ENCODE results near the gene RAP1GDS1. TPM values are rescaled to one million over a fixed set of nuclear protein-coding genes. Genes with fewer than 3 reads are reported as not detected.

Gene RAP1GDS1, protein sequence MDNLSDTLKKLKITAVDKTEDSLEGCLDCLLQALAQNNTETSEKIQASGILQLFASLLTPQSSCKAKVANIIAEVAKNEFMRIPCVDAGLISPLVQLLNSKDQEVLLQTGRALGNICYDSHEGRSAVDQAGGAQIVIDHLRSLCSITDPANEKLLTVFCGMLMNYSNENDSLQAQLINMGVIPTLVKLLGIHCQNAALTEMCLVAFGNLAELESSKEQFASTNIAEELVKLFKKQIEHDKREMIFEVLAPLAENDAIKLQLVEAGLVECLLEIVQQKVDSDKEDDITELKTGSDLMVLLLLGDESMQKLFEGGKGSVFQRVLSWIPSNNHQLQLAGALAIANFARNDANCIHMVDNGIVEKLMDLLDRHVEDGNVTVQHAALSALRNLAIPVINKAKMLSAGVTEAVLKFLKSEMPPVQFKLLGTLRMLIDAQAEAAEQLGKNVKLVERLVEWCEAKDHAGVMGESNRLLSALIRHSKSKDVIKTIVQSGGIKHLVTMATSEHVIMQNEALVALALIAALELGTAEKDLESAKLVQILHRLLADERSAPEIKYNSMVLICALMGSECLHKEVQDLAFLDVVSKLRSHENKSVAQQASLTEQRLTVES
- 53.3 TPM for polyA plus RNA-seq (2013, experiment 1 of 2; ENCODE audit: insufficient read length)
- 64.0 TPM for polyA plus RNA-seq (2013, experiment 2 of 2; ENCODE audit: insufficient read length)

DNA sequence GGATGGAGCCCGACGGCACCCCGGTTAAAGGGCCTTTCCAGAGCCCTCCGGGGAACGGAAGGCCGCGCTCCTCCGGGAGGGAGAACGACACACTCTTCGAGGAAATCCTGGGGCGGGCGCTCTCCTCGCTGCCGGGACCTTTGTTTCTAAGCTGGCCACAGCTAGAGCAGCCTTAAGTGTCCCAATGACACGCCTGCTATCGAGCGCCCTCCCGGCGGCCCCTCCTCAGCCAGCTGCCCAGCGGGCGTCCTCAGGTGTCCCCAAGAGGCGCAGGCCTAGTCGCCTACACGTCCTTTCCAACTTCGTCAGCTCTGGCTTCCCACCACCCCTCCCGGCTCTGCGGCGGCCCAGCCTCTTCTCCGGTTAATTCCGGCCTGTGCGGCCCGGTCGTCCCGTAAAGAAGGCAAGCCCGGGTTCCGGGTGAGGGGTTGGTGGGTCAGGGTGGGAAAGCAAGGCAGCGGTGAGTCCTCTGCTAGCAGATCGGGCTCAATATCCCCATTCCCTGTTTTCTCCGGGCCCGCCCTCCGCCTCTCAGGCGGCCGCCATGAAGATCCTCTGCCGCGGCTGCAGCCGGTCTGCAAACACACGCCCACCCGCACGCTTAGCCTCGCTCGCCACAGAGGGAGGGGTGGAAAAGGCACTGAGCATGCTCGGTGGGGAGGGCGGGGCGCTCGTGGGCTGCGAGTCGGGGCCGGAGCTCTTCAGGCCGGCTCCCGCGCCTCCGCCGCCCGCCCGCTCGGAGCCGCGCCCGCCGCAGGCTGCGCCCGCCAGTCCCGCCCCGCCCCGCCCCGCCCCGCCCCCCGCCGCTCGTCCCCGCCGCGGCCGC lies at the start of gene RAP1GDS1:
TSS of gene RAP1GDS1 (plus strand) at position 806 of the 826 bp plus-strand sequence. CDS start 182 bp downstream, outside the sequence.
- DNase-seq = peak; percentile 97

DNA sequence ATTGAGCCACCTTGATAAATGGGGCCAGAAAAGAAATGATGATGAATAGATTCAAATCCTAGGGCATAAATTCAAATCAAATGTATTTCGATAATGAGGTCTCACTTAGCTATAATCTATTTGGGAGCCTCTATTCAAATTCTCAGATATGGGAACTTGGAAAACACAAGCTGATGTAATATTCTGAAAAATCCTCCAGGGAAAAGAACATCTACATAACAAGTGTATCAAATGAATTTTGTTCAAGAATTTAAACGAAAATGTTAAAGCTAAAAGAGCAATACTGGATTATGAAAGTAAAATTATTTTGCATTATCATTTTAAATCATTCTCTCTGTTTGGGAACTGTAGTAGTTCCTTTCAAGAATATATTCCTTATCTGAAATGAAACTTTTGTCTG lies 38.9 kb upstream of the RAP1GDS1 start:
- DNase-seq = no peak

DNA sequence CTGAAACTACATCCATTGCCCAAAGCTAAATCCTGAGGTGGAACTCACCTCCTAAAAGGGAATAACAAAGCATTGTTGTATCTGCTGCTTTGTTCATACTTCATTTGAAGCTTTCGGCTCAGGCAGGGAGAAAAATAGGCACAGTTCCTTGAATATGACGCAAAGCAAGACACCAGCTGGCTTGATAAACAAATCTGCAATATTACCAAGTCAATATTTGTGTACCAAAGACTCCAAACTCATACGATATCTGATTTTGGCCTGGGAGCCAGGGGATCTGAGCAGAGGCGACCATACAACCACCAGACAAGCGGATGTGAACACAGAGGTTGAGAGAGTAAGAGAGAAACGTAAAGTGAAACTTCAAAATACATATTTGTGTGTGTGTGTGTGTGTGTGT lies 34.8 kb upstream of the RAP1GDS1 start:
- no peak for DNase-seq

DNA sequence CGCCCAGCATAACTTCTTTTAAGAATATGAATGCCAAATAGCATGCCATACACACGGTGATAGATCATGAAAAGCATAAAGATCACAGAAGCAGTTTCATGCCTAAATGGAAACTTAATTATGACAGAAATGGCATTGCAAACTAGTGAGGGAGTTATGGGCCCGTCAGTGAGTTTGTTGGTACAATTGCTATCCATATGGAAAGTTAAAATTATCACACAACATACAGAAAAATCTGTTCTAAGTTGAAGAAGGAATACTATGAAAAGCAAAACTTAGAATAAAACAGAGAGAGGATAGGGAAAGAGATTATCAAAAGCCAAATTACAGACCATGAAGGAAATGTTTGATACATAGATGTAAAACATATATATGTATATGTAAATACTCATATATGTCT lies 30.2 kb upstream of the RAP1GDS1 start:
- DNase-seq = no peak

DNA sequence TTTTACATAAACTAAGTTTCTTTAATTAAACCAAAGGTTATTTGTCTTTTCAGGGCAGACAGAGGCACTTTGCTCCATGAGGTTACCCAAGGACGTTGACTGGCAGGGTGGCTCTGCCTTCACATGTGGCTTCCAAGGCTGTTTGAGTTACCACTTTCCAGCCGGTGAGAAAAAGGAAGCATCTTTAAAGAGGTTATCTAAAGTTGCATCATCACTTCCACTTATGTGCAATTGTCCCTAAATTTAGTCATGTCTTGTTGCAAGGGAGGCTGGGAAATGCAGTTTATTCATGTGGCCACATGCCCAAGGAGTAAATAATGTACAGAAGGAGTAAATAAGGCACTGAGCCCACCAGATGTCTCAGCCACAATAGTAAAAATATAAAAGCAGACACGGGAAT lies 29.0 kb upstream of the RAP1GDS1 start:
- no peak for DNase-seq

DNA sequence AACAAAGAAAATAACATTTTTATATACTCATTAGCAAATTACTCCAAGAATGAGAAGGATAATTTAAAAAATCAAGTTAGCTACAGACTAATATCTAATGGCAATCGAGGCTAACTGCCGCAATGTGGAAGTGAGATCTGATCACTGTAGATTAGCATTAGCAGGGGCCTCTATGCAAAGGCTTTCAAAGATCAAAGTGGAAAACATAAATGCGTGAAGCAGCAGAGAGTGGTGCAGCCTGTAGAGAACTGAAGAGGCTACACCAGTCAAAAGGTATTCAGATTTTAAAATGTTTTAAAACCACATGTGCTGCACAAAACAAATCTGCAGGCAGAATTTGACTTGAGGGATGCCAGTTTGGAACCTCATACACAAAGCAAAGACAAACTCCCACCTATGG lies 24.0 kb upstream of the RAP1GDS1 start:
- DNase-seq = no peak

DNA sequence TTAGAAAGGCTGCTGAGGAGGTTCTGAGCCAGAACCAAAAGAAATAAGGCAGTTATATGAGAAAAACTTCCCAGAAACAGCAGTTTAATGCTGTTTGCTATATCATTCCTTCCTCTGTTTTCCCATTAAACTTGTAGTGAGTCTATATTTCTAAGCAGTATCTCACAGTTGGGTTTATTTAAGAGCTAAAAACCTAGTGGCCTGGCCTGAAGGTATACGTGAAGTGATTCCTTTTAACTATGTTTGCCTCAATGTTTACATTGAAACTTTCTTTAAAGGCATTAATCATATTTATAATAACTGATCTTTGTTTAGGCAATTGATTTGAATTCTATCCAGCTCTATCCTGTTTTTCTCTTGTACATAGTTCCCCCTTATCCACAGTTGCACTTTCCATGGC lies 19.1 kb upstream of the RAP1GDS1 start:
- DNase-seq = no peak

DNA sequence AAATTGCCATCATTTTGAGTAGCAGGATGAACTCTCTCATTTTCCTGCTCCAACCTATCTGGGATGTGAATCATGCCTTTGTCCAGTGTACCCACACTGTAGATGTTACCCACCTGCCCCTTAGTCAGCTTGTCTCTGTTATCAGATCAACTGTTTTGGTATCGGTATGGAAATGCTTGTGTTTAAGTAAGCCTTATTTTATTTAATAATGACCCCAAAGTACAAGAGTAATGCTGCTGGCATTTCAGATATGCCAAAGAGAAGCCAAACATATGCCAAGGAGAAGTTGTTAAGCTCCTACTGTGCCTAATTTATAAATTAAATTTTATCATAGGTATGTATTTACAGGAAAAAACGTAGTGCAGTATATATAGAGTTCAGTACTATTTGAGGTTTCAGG lies 18.6 kb upstream of the RAP1GDS1 start:
- no peak for DNase-seq

DNA sequence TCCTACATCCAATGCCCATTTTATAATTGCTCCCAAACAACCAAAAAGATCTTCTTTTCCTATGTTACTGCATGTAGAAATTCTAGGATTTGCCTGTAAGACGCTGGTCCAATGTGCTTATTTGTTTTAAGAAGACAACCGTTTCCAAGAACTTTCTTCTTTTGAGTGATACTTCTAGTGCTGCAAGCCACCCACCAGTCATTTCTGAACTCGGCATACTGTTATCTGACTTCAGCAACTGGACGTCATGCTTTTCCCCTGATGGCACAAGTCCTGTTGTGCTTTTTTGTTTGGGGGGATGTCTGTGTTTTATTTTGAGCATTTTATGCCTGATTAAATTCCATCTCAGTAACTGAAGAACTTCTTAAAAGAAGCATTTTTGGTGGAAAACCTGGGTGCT lies 16.0 kb upstream of the RAP1GDS1 start:
- no peak for DNase-seq

DNA sequence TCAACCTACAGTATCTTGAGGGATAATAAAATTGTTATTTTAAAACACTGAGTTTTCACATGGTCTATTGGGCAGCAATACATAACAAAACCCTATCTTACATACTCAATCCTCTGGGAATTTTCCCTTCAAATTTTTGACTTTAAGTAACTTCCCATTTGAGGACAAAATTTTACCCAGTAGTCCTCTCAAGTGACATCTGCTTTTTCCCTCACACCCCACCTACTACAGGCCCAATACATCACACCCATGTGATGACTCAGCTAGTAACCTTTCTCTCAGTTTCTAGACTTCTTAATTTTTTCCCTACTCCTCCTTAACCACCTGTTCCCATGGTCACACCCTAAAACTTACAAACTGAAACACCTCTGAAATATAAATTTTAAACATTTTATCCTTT lies 12.2 kb upstream of the RAP1GDS1 start:
- DNase-seq = no peak

DNA sequence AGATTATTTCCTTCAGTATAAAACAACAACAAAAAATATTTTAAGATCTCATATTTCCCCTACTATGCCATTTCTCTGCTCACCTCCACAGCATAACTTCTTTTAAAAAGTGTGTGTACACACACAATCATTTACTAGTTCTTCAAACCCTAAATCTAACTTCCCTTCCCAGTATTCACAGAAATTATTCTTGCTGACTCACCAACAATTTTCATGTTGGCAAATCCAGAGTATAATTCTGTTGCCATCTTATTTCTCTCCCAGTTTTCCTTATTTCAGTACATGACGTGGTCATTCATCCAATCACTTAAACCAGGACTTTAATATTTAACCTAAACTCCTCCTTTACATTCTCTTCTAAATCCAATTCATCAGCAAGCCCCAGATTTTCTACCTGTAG lies 11.4 kb upstream of the RAP1GDS1 start:
- no peak for DNase-seq

DNA sequence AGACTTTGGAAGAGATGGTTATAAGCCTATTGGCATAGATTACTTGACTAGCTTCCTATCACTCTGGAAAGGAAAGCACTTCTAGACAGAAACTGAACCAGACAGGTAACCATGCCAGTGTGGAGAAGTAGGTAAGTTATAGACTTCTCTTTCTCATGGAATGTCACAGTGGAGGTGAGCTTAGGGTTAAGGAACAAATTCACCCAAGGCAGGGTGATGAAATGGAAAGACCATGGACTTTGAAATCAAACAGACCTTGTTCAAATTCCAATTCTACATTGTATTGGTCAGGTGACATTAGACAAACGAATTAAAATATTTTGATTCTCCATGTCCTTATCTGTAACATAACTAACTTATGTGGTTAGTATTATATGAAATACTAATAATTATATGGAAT lies 7.7 kb upstream of the RAP1GDS1 start:
- no peak for DNase-seq

DNA sequence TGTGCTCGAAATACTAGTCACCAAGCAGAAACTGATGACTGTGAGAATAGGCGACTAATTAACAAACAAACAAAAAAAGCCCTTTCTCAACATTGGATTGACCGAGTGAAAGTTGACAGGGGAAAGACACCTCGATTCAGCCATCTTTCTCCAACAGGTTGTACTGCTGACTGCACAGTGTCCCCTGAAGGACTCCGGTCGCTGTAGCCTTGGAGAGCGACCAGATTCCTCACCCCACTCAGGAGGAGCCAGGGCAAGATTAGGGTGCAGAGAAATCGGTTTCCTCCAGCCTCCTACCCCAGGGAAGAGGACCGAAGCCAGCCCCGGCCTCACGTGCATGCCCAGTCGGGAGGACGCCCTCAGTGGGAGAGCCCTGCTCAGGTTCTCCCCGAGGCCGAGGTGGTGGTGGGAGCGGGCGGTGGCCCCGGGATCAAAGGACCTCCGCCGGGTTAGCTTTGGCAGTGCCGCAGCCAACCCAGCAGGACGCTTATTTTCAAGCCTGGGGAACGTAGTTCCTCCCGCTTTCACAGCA lies 1.1 kb upstream of the RAP1GDS1 start:
- DNase-seq = no peak

DNA sequence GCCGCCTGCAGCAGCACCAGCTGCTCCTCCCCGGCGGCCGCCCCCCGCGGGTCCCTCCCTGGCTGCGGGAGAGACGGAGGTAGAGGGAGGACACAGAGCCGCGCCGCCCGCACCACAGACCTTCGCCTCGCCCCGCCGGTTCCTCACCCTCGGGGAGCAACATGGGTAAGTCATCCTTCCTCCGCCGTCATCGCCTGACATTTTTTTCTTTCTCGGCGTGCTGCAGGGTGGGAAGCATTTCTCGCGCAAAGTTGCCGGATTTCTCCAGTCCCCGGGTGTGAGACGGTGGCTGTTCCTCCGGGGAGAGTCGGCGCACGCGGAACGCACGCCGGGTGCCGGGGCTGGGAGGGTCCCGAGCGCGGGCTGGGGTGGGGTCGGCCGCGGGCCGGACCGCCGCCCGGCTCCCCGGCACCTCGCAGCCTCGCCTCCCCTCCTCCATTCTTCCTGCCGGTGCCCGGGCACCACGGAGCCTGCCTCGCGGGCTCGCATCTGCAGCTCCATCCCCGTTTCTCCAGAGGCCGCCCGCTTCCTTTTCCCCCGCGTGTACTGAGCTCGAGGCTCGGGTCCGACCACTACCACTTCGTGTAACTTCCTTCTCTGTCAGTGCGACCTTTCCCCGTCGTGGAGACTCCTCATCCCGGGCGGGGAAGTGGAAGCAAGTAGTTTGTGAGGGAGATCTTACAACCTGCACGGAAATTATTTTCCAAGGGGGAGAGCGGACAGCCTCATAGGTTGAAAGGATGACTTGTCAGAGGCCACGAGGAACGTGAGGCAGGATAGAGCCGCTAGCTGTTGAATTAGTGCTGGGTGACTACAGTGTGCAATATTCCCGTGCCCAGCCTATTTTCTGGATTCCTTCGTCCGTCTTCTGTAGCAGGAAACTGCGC lies 464 bp downstream of the RAP1GDS1 start:
- peak; percentile 71 for DNase-seq

DNA sequence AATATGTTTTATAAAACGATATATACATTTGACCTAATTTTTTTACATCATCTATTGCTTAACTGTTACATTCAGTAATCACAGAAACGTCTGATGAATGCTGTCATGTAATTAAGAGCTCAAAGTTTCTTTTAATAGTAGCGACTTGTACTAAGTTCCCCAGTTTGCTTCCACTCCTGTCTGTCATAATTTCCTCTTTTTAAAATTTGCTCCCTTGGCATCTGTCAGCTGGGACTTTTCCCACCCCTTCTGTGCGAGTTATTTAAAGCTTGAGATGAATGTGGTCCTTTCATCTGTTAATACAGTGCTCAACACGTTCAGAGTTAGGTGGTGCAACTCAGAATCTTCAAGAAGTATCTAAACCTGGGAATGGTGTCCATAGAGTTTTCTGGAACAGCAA lies 1.2 kb downstream of the RAP1GDS1 start:
- no peak for DNase-seq

DNA sequence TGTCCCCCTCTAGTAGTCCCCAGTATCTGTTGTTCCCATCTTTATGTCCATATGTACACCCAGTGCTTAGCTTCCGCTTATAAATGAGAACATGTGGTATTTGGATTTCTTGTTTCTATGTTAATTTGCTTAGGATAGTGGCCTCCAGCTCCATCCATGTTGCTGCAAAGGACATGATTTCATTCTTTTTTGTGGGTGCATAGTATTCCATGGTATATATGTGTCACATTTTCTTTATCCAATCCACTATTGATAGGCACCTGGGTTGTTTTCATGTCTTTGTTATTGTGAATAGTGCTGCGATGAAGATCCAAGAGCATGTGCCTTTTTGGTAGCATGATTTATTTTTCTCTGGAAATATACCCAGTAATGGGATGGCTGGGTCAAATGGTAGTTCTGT lies 6.3 kb downstream of the RAP1GDS1 start:
- DNase-seq = no peak

DNA sequence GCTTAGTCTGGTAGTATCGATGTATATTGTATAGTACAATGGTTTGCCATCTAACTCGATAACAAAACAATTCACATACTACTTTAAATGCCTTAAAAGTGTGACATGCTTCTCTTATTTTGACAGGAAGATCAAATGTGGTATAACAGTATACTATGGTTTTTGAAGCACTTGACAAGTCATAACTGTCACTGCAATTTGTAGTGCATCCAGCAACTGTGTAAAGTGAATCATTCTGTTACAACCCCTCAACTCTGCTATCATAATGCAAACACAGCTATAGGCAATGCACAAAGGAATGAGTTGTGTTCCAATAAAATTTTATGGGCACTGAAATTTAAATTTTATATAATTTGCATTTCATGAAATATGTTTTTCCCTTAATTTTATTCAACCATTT lies 14.0 kb downstream of the RAP1GDS1 start:
- no peak for DNase-seq

DNA sequence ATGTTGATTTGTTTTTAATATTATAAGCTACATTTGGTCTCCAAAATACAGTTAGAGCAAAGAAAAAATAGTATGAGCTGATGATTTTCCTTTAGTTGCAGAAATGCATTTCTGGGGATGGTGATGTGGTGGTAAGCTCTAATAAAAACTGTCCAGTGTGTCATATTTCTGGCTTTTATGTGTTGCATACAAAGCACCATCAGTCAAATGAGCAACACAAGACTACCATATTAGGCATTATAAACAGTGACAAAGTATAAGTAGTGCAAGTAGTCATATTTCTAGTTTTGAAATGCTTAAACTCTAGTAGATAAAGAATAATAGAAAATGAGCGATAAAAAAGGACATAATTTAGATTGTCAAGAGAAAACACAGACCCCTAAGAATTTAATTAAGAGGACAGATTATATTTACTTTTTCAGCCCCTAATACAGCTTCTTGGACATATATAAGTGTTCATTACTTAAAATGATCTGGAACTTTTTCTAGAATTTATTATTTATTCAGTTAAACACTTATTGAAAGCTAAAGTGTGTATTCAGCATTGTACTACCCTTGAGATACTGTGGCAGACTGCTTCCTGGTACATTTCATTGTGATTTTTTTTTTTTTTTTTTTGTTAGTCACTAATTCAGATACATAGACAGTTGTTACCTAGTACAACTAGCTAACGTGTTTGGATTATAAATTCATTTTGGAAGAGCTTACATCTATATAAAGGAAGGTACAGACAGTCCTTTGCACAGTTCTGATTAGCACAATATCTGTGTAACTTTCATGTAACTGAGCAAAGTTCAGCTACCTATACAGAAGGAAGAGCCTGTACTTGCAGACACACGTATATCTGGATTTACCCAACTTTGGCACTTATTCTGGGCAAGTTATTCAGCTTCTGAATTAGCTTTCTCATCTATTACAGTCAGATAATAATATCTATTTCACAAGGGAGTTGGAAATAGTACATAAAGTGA lies 22.3 kb downstream of the RAP1GDS1 start:
- DNase-seq = peak; percentile 72

DNA sequence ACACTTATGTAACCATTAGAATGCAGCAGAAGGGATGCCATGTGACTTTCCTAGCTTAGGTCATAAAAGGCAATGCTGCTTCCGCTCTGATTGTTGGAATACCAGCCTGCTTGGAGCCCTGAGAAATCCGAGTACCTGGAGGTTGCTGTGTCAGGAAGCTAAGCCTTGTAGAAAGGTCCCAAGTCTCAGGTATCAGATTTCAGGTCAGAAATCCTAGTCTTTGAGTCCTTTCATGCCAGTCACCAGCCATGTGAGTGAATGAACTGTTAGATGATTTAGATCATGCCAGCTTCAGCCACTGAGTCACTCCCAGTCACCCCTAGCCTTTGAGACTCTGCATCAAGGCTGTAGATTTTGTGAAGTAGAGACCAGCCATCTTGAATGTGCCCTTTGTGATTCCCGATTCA lies 23.5 kb downstream of the RAP1GDS1 start:
- DNase-seq = no peak

DNA sequence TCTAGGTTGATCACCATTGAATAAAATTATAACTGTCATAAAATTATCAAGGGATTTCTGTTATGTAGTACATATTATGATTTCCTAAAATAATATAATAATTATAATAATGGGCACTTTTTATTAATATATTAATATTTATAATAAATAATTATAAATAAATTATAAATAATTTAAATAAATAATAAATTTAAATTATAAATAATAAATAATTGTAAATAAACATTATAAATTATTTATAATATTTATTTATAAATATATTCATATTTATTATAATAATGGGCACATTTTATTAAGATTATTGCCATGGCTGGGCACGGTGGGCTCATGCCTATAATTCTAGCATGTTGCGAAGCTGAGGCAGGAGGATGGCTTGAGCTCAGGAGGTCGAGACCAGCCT lies 24.5 kb downstream of the RAP1GDS1 start:
- no peak for DNase-seq

DNA sequence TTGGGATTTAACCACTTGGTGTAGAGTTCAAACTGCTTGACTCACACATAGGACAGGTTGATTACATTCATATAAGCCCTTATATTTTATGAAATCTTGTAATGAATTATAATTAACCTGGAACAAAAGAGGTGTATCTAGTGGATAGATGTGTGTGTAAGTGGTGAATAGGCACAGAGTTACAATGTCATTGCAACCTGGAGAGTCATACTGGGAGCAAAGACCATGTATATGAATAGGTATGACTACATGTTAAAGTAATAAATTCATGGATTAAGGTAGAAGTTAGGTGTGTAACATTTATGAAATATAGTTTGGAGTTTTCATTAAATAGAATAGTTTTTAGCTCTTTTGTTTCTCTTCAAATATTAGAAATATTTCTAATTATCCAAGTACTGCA lies 26.1 kb downstream of the RAP1GDS1 start:
- no peak for DNase-seq

Data from fibroblast of skin of back (primary cell).